ENCODE data around the gene NR3C1.
A peak's percentile ranks its signal among the peaks of the same experiment; 100 is the strongest.

Gene NR3C1

GRCh38 chr5:143349177-143349576 lies 54.3 kb downstream of the NR3C1 start:
- Histone ChIP-seq H4K20me1 (ENCODE audit: insufficient read depth, low read length) (peaks cover 52% of the 10 kb centered on the region), H3K4me3 (ENCODE audit: low read length) (no peak overlapping the region), H3K36me3 (replicated peaks; ENCODE audit: insufficient read depth, low read length) (no peaks in the 10 kb centered on the region), H3K4me2 (ENCODE audit: low read depth, low read length) (peak overlapping the region; percentile 30; the same call in 1 of the 2 replicates), H3K27me3 (replicated peaks; ENCODE audit: insufficient read depth, low read length) (no peaks in the 10 kb centered on the region), H3F3A (ENCODE audit: insufficient read depth, low read length) (peaks cover 29% of the 10 kb centered on the region), H2AFZ (ENCODE audit: low read length) (no peak overlapping the region), H3K4me1 (ENCODE audit: low read length) (peaks cover 75% of the 10 kb centered on the region), H3K9me2 (replicated peaks; ENCODE audit: insufficient read depth, low read length) (no peaks in the 10 kb centered on the region), H3K9me3 (replicated peaks; ENCODE audit: insufficient read depth, low read length) (no peaks in the 10 kb centered on the region), H3K79me2 (ENCODE audit: low read length) (peaks cover 99% of the 10 kb centered on the region), H3K9ac (ENCODE audit: low read length) (no peak overlapping the region), H3K27ac (ENCODE audit: low read length) (peak overlapping the region; percentile 11; the same call in 1 of the 2 replicates)
- TF ChIP-seq EZH2phosphoT487 (IDR thresholded peaks at IDR 0.05; ENCODE audit: low read length) = no peak
- TF ChIP-seq CTCF (IDR thresholded peaks at IDR 0.05; ENCODE audit: low read length) = no peak
- no peak for TF ChIP-seq EZH2 (optimal IDR thresholded peaks at IDR 0.05; ENCODE audit: low read depth, low read length)
- DNase-seq = no peak

DNA sequence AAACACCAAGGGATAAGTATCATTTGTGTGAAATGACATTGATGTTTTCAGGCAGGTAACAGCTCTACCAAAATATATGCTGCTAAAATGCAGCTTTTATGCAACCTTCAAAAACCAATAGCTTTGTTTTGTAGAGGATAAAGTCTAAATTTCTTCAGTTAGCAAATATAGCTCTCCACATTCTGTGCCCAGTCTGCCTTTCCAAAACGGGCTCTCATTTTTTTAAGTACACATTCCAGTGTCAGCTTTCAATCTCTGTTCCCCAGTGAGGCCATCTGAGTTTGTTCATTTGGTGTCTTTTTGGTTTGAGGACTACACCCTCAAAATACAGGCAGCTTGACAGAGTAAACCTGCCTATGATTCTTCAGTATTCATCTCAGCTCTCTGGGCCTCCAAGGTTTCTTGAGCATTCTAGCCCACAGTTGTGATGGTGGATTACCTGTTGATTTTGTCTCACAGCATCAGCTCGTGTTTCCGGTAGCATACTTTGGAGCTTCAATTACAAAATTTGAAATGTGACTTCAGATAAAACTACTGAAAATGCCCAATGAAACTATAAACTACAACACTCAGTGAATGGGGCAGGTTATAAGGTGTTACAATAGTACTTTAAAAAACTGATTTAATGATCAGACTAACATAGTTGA lies 55.7 kb downstream of the NR3C1 start:
- peaks cover 72% of the 10 kb centered on the region for H3K4me1 ChIP-seq (ENCODE audit: low read length)
- no peak overlapping the region for H3K9ac ChIP-seq (ENCODE audit: low read length)
- peaks cover 15% of the 10 kb centered on the region for H3F3A ChIP-seq (ENCODE audit: insufficient read depth, low read length)
- H3K4me3 ChIP-seq (ENCODE audit: low read length) = no peak overlapping the region
- H3K36me3 ChIP-seq (replicated peaks; ENCODE audit: insufficient read depth, low read length) = no peaks in the 10 kb centered on the region
- H3K9me2 ChIP-seq (replicated peaks; ENCODE audit: insufficient read depth, low read length) = no peaks in the 10 kb centered on the region
- H2AFZ ChIP-seq (ENCODE audit: low read length) = no peak overlapping the region
- no peak overlapping the region for H3K27ac ChIP-seq (ENCODE audit: low read length)
- H3K9me3 ChIP-seq (replicated peaks; ENCODE audit: insufficient read depth, low read length) = no peaks in the 10 kb centered on the region
- no peaks in the 10 kb centered on the region for H3K27me3 ChIP-seq (replicated peaks; ENCODE audit: insufficient read depth, low read length)
- no peak for DNase-seq
- TF ChIP-seq EZH2phosphoT487 (IDR thresholded peaks at IDR 0.05; ENCODE audit: low read length) = no peak
- TF ChIP-seq CTCF (IDR thresholded peaks at IDR 0.05; ENCODE audit: low read length) = no peak
- no peak for TF ChIP-seq EZH2 (optimal IDR thresholded peaks at IDR 0.05; ENCODE audit: low read depth, low read length)
- H3K79me2 ChIP-seq (ENCODE audit: low read length) = peaks cover 99% of the 10 kb centered on the region
- no peak overlapping the region for H3K4me2 ChIP-seq (ENCODE audit: low read depth, low read length)
- peaks cover 42% of the 10 kb centered on the region for H4K20me1 ChIP-seq (ENCODE audit: insufficient read depth, low read length)

DNA sequence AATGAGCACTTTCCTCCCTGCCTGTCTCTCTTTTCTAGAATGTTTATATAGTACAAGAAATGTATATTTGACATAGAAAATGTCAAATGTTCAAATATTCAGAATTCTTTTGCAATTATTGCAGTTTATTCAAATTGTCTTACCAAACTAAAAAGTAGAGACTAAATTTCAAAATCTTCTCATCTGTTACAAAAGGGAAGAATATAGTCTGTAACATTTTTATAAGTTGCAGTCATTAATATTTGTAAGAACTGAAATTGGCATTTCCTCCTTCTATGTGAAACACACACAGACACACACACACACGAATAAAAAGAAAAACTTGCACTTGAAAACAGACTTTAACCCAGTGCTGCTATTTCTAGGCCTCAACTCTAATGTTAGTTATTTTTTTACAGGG lies 56.4 kb downstream of the NR3C1 start:
- no peaks in the 10 kb centered on the region for H3K9me3 ChIP-seq (replicated peaks; ENCODE audit: insufficient read depth, low read length)
- no peak overlapping the region for H3K9ac ChIP-seq (ENCODE audit: low read length)
- no peak overlapping the region for H3K27ac ChIP-seq (ENCODE audit: low read length)
- H3F3A ChIP-seq (ENCODE audit: insufficient read depth, low read length) = peaks cover 14% of the 10 kb centered on the region
- H3K27me3 ChIP-seq (replicated peaks; ENCODE audit: insufficient read depth, low read length) = no peaks in the 10 kb centered on the region
- H3K79me2 ChIP-seq (ENCODE audit: low read length) = peaks cover 99% of the 10 kb centered on the region
- H3K4me3 ChIP-seq (ENCODE audit: low read length) = no peak overlapping the region
- no peak overlapping the region for H3K4me2 ChIP-seq (ENCODE audit: low read depth, low read length)
- DNase-seq = no peak
- no peak for TF ChIP-seq CTCF (IDR thresholded peaks at IDR 0.05; ENCODE audit: low read length)
- no peak for TF ChIP-seq EZH2phosphoT487 (IDR thresholded peaks at IDR 0.05; ENCODE audit: low read length)
- TF ChIP-seq EZH2 (optimal IDR thresholded peaks at IDR 0.05; ENCODE audit: low read depth, low read length) = no peak
- H3K4me1 ChIP-seq (ENCODE audit: low read length) = peaks cover 74% of the 10 kb centered on the region
- no peak overlapping the region for H2AFZ ChIP-seq (ENCODE audit: low read length)
- no peaks in the 10 kb centered on the region for H3K36me3 ChIP-seq (replicated peaks; ENCODE audit: insufficient read depth, low read length)
- no peaks in the 10 kb centered on the region for H3K9me2 ChIP-seq (replicated peaks; ENCODE audit: insufficient read depth, low read length)
- peaks cover 35% of the 10 kb centered on the region for H4K20me1 ChIP-seq (ENCODE audit: insufficient read depth, low read length)
